Measurements from ENCODE around the gene ACOXL.

Gene ACOXL

DNA sequence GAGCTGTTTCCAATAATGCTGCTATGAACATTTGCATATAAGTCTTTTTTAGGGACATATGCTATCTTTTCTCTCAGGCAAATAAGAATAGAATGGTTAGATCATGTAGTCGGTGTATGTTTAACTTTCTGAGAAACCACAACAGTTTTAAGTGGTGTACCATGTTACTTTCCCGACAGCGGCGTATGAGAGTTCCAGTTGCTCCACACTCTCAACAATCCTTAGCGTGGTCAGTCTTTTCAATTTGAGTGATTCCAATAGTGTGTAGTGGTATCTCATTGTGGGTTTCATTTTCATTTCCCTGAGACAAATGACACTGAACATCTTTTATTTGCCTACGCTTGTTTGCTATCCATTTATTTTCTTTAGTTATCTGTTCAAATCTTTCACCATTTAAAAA lies 149.5 kb downstream of the ACOXL start:
- peak; percentile 35 for DNase-seq

DNA sequence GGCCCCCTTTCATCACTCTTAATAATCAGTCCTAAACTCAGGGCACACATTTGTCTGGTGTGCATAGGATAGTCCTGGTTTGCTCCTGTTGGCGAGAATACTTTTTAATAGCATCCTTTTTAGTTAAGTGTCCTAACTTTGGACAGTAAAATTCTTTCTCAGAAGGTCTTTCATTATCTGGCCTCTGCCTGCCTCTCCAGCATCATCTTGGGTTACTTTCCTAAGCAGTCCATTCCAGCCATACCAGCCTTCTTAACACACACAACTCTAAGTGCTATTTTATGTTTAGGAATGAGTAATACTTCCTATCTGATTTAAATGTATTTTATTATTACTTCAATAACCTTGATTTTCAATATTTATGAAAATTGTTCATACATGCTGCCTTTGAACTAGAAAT lies 151.0 kb downstream of the ACOXL start:
- DNase-seq = no peak

GRCh38 chr2:110885256-110885655 lies 152.9 kb downstream of the ACOXL start:
- DNase-seq = no peak

DNA sequence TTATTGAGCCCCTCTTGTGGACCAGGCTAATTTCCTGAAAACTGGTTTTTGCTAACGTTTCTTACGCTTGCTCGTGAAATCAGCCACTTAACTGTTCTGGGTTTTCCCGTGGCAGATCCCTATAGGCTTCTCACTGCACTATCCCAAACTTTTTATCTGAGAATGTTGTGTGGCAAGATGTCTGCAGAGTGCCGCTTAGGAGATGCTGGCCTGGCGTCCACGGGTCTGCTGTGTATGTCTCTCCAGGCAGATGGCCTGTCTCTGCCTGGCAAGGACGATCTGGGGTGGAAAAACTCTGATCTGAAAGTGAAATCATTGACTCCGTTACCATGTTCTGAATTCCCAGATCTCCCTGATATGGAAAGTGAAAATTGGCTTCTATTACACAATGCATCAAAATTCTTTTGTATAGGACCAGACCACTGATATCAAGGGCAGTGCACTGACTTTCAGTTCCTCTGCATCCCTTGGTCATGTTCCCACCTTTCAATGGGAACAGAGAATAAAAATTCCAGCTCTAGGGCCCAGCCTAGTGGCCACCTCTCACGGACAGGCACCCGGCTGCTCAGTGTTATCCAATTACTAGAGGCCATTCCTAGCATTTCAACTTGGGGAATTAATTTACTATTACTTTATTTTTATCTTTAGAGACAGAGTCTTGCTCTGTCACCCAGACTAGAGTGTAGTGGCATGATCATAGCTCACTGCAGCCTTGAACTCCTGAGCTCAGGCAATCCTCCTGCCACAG lies 154.6 kb downstream of the ACOXL start:
- no peak for DNase-seq

GRCh38 chr2:110888411-110888810 lies 156.0 kb downstream of the ACOXL start:
- DNase-seq = no peak

DNA sequence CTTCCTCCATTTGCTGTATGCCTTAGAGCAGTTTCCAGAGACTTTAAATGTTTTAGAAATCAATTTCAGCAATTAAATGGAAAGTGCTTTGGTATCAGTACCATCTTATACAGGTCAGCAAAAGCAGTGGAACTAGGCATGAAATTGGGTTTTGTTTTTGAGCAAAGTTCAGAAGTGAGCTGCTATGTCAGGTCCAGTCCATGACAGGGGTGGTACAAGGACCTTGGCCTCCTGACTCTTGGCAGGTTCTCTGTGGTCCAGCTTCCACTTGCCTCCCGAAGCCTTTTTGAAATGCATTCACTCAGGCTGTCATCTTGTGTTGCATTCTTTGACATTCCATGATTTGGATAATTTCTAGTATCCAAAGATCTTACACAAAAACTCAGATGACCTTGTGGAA lies 159.3 kb downstream of the ACOXL start:
- DNase-seq = no peak

DNA sequence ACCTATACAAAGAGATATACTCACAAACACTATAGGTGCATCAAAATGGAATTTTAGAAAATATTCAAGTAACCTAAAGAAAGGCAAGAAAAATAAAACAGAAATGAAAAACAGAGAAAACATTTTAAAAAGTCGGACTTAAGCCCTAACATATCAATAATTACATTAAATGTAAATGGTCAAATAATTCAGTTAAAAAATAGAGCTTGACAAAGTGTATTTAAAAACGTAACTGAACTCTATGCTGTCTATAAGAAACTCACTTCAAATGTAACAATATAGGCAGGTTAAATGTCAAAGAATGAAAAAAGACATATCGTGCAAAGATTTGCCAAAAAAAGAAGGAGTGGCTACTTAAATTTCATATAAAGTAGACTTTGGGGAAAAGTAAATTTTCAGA lies 163.9 kb downstream of the ACOXL start:
- DNase-seq = no peak

- no peak for DNase-seq
These were observed 165.6 kb downstream of the ACOXL start for GRCh38 chr2:110897966-110898365.

- DNase-seq = no peak
These were observed 167.8 kb downstream of the ACOXL start for GRCh38 chr2:110900191-110900590.

GRCh38 chr2:110903548-110903947 lies 171.2 kb downstream of the ACOXL start:
- no peak for DNase-seq

- DNase-seq = peak; percentile 10
These were observed 171.9 kb downstream of the ACOXL start for GRCh38 chr2:110904116-110904778.

DNA sequence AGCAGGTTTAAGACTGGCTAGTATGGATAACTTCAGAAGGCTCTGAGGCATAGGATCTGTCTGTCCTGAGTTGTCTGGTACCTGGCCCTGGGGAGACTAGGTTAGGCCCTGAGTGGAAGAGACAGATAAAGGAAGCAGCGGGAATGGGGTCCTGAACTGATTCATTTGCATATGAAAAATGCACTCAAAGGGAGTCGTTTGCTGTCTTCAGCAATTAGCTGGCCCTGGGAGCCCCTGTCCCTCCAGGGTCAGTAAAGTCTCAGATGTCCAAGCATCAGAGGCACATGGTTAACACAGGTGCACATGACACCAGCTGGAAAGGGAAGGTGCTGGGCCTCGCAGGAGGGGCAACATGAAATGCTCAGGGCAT lies 172.4 kb downstream of the ACOXL start:
- no peak for DNase-seq

DNA sequence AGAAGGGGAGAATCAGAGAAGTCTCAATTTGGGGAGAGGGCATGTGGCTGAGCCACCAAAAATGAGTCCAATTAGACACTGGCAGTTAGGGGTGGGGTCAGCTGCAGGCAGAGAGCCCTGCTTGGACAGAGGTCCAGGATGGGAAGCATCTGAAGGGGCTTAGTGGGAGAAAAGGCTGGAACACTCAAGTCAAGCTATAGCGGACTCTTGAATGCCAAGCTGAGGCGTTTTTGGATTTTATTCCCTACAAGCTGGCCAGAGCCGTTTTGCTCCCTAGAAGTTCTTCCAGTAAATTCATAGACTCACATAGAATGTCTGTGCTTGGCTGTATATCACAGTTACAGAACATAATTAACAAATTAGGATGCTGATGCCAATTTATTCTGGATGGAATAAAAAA lies 172.8 kb downstream of the ACOXL start:
- no peak for DNase-seq

DNA sequence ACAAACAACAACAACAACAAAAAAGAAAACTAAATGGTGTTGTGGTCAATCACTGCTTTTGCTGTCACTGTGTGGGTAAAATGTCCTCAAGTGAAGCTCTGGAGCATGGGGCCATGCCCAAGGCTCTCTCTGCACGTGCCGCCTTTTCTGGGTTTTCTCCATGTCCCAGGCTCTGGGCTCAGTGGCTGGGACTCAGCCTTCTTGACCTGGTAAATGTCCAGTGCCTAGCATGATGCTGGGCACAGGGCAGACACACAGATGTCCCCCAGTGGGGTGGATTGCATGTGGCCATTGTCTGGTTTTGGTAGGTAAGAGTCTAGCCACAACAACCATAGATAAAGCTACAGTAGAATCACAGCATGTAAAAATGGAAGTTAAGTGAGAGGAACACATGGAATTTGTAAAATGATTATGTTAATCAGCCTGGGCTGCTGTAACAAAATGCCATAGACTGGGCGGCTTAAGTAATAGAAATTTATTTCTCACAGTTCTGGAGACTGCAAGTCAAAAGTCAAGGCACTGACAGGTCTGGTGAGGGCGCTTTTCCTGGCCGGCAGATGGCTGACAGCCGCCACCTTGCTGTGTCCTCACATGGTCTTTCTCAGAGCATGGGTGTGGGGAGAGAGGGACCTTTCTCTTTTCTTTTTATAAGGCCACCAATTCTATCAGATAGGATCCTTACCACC lies 174.4 kb downstream of the ACOXL start:
- DNase-seq = no peak

- DNase-seq = no peak
These were observed 177.1 kb downstream of the ACOXL start for GRCh38 chr2:110909501-110909900.

DNA sequence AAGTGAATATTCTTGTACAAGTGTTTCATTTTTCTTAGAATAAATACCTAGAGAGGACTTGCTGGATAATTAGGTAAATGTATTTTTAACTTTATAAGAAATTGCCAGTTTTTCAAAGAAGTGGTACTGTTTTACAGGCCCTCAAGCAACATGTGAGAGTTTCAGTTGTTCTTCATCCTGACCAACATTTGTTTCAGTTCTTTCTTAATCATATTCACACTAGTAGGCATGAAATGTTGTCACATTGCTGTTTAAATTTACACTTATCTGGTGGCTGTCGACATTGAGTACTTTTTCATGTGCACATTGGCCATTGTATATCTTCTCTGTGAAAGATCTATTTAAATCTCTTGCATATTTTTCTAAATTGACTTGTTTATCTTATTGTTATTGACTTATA lies 178.1 kb downstream of the ACOXL start:
- no peak for DNase-seq

GRCh38 chr2:110919738-110920137 lies 187.4 kb downstream of the ACOXL start:
- no peak for DNase-seq

DNA sequence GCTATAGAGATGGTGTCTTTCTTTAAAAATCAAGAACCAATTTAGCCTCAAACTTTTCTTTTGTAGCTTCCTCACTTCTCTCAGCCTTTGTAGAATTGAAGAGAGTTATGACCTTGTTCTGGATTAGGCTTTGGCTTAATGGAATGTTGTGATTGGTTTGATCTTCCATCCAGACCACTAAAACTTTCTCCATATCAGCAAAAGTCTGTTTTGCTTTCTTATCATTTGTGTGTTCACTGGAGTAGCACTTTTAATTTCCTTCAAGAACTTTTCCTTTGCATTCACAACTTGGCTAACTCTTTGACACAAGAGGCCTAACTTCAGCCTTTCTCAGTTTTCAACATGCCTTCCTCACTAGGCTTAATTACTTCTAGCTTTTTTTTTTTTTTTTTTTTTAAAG lies 193.1 kb downstream of the ACOXL start:
- DNase-seq = no peak

- no peak for DNase-seq
These were observed 195.2 kb downstream of the ACOXL start for GRCh38 chr2:110927526-110927925.

DNA sequence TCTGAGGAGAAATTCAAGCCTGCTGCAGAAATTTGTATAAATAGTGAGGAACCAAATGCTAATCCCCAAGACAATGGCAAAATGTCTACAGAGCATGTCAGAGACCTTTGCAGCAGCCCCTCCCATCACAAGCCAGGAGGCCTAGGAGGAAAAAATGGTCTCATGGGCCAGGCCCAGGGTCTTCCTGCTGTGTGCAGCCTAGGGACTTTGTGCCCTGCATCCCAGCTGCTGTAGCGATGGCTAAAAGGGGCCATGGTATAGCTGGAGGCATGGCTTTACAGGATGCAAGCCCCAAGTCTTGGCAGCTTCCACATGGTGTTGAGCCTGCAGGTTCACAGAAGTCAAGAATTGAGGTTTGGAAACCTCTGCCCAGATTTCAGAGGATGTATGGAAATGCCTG lies 197.2 kb downstream of the ACOXL start:
- DNase-seq = no peak

GRCh38 chr2:110931648-110932047 lies 199.3 kb downstream of the ACOXL start:
- DNase-seq = no peak

DNA sequence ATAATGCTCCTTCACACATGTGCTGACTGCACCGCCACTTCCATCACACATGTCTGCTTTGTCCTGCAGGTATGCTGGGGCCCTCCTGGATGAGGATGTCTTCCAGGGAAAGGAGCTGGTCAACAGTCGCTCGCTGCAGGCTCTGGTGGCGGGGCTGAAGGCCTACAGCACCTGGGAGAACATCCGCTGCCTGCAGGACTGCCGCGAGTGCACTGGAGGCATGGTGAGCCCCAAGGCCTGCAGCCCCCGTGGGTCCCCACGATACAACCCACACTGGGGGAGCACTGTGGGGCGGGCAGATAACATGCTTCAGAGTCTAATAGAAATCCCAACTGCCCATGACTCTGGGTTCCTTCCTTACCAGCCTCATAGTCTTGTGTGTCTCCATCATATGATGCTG lies 201.0 kb downstream of the ACOXL start:
- no peak for DNase-seq

- no peak for DNase-seq
These were observed 202.6 kb downstream of the ACOXL start for GRCh38 chr2:110934948-110935347.

GRCh38 chr2:110940376-110940910 lies 208.1 kb downstream of the ACOXL start:
- DNase-seq = no peak
